ENCODE data around the gene DEFB128.
"Not testable (repeated sequence)": the region's sequence is repeated elsewhere in the genome, so short reads cannot be mapped to it uniquely, and the experiment has no call there.

Gene DEFB128

GRCh38 chr20:235891-236290 lies 46.4 kb upstream of the DEFB128 start:
- Histone ChIP-seq H3F3A (ENCODE audit: insufficient read depth) (no peaks in the 10 kb centered on the region), H3K4me3 (ENCODE audit: insufficient read depth, low read length, poor library complexity, severe bottlenecking) (no peak overlapping the region), H3K4me2 (ENCODE audit: low read depth, low read length, poor library complexity, severe bottlenecking) (no peak overlapping the region), H3K9me2 (replicated peaks; ENCODE audit: insufficient read depth, low read length) (no peaks in the 10 kb centered on the region), H4K20me1 (ENCODE audit: low read depth, low read length) (no peaks in the 10 kb centered on the region), H2AFZ (ENCODE audit: low read depth, low read length, severe bottlenecking) (no peak overlapping the region), H3K27ac (ENCODE audit: low read depth, low read length) (no peak overlapping the region), H3K79me2 (ENCODE audit: insufficient read depth, low read length) (no peaks in the 10 kb centered on the region), H3K27me3 (ENCODE audit: low read length) (no peaks in the 10 kb centered on the region), H3K9me3 (ENCODE audit: insufficient read depth, low read length) (no peaks in the 10 kb centered on the region), H3K36me3 (ENCODE audit: low read length) (no peaks in the 10 kb centered on the region), H3K9ac (ENCODE audit: low read length) (no peak overlapping the region)
- TF ChIP-seq CTCF (IDR thresholded peaks at IDR 0.05; ENCODE audit: insufficient read depth, low read length, poor library complexity, severe bottlenecking) = no peak
- TF ChIP-seq EZH2phosphoT487 (conservative IDR thresholded peaks at IDR 0.05; ENCODE audit: low read length) = no peak

GRCh38 chr20:227439-228105 lies 38.1 kb upstream of the DEFB128 start:
- Histone ChIP-seq H3K9me2 (replicated peaks; ENCODE audit: insufficient read depth, low read length) (no peaks in the 10 kb centered on the region), H3K9ac (ENCODE audit: low read length) (no peak overlapping the region), H3K4me3 (ENCODE audit: insufficient read depth, low read length, poor library complexity, severe bottlenecking) (no peak overlapping the region), H3K27ac (ENCODE audit: low read depth, low read length) (no peak overlapping the region), H2AFZ (ENCODE audit: low read depth, low read length, severe bottlenecking) (no peak overlapping the region), H4K20me1 (ENCODE audit: low read depth, low read length) (0 out of 2 replicates have a peak, but pooled peaks cover 2% of the 10 kb centered on the region), H3F3A (ENCODE audit: insufficient read depth) (no peaks in the 10 kb centered on the region), H3K27me3 (ENCODE audit: low read length) (no peaks in the 10 kb centered on the region), H3K9me3 (ENCODE audit: insufficient read depth, low read length) (no peaks in the 10 kb centered on the region), H3K4me2 (ENCODE audit: low read depth, low read length, poor library complexity, severe bottlenecking) (no peak overlapping the region), H3K36me3 (ENCODE audit: low read length) (no peaks in the 10 kb centered on the region), H3K79me2 (ENCODE audit: insufficient read depth, low read length) (no peaks in the 10 kb centered on the region)
- no peak for TF ChIP-seq CTCF (IDR thresholded peaks at IDR 0.05; ENCODE audit: insufficient read depth, low read length, poor library complexity, severe bottlenecking)
- no peak for TF ChIP-seq EZH2phosphoT487 (conservative IDR thresholded peaks at IDR 0.05; ENCODE audit: low read length)

GRCh38 chr20:226958-227357 lies 37.4 kb upstream of the DEFB128 start, which contains the start of gene DEFB129:
Gene DEFB129 (plus strand): TSS chr20:227258. CDS start chr20:227289, 31 bp downstream.
- no peak within 1 kb of the TSS for H2AFZ ChIP-seq (ENCODE audit: low read depth, low read length, severe bottlenecking)
- no peaks in the 10 kb centered on the region for H3K9me3 ChIP-seq (ENCODE audit: insufficient read depth, low read length)
- H4K20me1 ChIP-seq (ENCODE audit: low read depth, low read length) = 0 out of 2 replicates have a peak, but pooled peaks cover 2% of the 10 kb centered on the region
- H3K9me2 ChIP-seq (replicated peaks; ENCODE audit: insufficient read depth, low read length) = no peaks in the 10 kb centered on the region
- H3K36me3 ChIP-seq (ENCODE audit: low read length) = no peaks in the 10 kb centered on the region
- no peak within 1 kb of the TSS for H3K4me3 ChIP-seq (ENCODE audit: insufficient read depth, low read length, poor library complexity, severe bottlenecking)
- no peak within 1 kb of the TSS for H3K27ac ChIP-seq (ENCODE audit: low read depth, low read length)
- no peaks in the 10 kb centered on the region for H3K27me3 ChIP-seq (ENCODE audit: low read length)
- H3K79me2 ChIP-seq (ENCODE audit: insufficient read depth, low read length) = no peaks in the 10 kb centered on the region
- H3F3A ChIP-seq (ENCODE audit: insufficient read depth) = no peaks in the 10 kb centered on the region
- TF ChIP-seq EZH2phosphoT487 (conservative IDR thresholded peaks at IDR 0.05; ENCODE audit: low read length) = no peak
- TF ChIP-seq CTCF (IDR thresholded peaks at IDR 0.05; ENCODE audit: insufficient read depth, low read length, poor library complexity, severe bottlenecking) = no peak
- H3K9ac ChIP-seq (ENCODE audit: low read length) = no peak within 1 kb of the TSS
- no peak within 1 kb of the TSS for H3K4me2 ChIP-seq (ENCODE audit: low read depth, low read length, poor library complexity, severe bottlenecking)

- H4K20me1 ChIP-seq (ENCODE audit: low read depth, low read length); H3K79me2 ChIP-seq (ENCODE audit: insufficient read depth, low read length); H3K4me3 ChIP-seq (ENCODE audit: insufficient read depth, low read length, poor library complexity, severe bottlenecking); H3K9me3 ChIP-seq (ENCODE audit: insufficient read depth, low read length); H3K9ac ChIP-seq (ENCODE audit: low read length); H3K4me2 ChIP-seq (ENCODE audit: low read depth, low read length, poor library complexity, severe bottlenecking); H3F3A ChIP-seq (ENCODE audit: insufficient read depth); H2AFZ ChIP-seq (ENCODE audit: low read depth, low read length, severe bottlenecking); H3K27ac ChIP-seq (ENCODE audit: low read depth, low read length); H3K9me2 ChIP-seq (replicated peaks; ENCODE audit: insufficient read depth, low read length); H3K27me3 ChIP-seq (ENCODE audit: low read length); H3K36me3 ChIP-seq (ENCODE audit: low read length): not testable (repeated sequence)
Observed at GRCh38 chr20:225879-226278, 36.4 kb upstream of the DEFB128 start.

Data from SU-DHL-6 (cell line).